ENCODE results near the gene AMPH.

GRCh38 chr7:38463277-38464225 lies 167.6 kb downstream of the AMPH start:
- TF ChIP-seq EZH2 (IDR thresholded peaks at IDR 0.05), result no peak
- TF ChIP-seq POLR2AphosphoS5 (IDR thresholded peaks at IDR 0.05; ENCODE audit: borderline replicate concordance, low read depth, low read length), result no peak

Measured in SK-N-MC (cell line).